HepG2 (cell line): ENCODE results near the gene UVSSA. TPM values are rescaled to one million over a fixed set of nuclear protein-coding genes. Genes with fewer than 3 reads are reported as not detected.

Experiments used
- AHR ChIP-seq: IDR thresholded peaks from 2 replicates; pipeline ENCODE4 v1.6.1; 2018; ENCODE audit warnings: missing genetic modification reagents, missing compliant biosample characterization
- ARID4A ChIP-seq: sonication (generic); formaldehyde crosslinking; IDR thresholded peaks from 2 replicates; pipeline ENCODE4 v1.5.0; 2020; ENCODE audit warnings: mild to moderate bottlenecking, missing genetic modification reagents, borderline replicate concordance
- ARID5B ChIP-seq: IDR thresholded peaks from 2 replicates; pipeline ENCODE4 v1.4.0; 2020; ENCODE audit warnings: mild to moderate bottlenecking, missing genetic modification reagents
- ATF7 ChIP-seq, 2 experiments: fragments of 450-650 bp in 1 of 2; sonication (generic) in 1 of 2; formaldehyde crosslinking in 1 of 2; IDR thresholded peaks; 2 replicates each; pipeline versions ENCODE4 v1.4.0 to v1.6.1; 2016 to 2020; ENCODE audit warnings: antibody characterized with exemption in 1 of 2, mild to moderate bottlenecking in 1 of 2, missing genetic modification reagents in 1 of 2
- DNMT1 ChIP-seq: sonication (generic); formaldehyde crosslinking; IDR thresholded peaks from 2 replicates; pipeline ENCODE4 v1.5.1; 2020; ENCODE audit warnings: mild to moderate bottlenecking, missing genetic modification reagents
- GPBP1L1 ChIP-seq: sonication (generic); formaldehyde crosslinking; IDR thresholded peaks from 2 replicates; pipeline ENCODE4 v1.5.0; 2020; ENCODE audit warnings: mild to moderate bottlenecking, missing genetic modification reagents
- MAFG ChIP-seq: sonication (generic); formaldehyde crosslinking; IDR thresholded peaks from 2 replicates; pipeline ENCODE4 v1.5.1; 2020; ENCODE audit warnings: mild to moderate bottlenecking, missing genetic modification reagents
- NFKBIZ ChIP-seq: IDR thresholded peaks from 2 replicates; pipeline ENCODE4 v1.6.1; 2018; ENCODE audit warnings: missing genetic modification reagents, missing compliant biosample characterization
- RXRA ChIP-seq: sonication (generic); formaldehyde crosslinking; IDR thresholded peaks from 2 replicates; pipeline ENCODE4 v1.5.1; 2020; ENCODE audit warnings: missing genetic modification reagents
- TOPORS ChIP-seq: sonication (generic); formaldehyde crosslinking; IDR thresholded peaks from 2 replicates; pipeline ENCODE4 v1.8.0; 2023; ENCODE audit warnings: mild to moderate bottlenecking, missing genetic modification reagents
- ZBTB42 ChIP-seq: sonication (generic); formaldehyde crosslinking; IDR thresholded peaks from 2 replicates; pipeline ENCODE4 v1.5.0; 2020; ENCODE audit warnings: mild to moderate bottlenecking, missing genetic modification reagents
- ZFP36L1 ChIP-seq: sonication (generic); formaldehyde crosslinking; IDR thresholded peaks from 2 replicates; pipeline ENCODE4 v1.8.0; 2022; ENCODE audit warnings: mild to moderate bottlenecking, missing genetic modification reagents, moderate library complexity
- ZMAT3 ChIP-seq: sonication (generic); formaldehyde crosslinking; conservative IDR thresholded peaks from 2 replicates; pipeline ENCODE4 v1.7.0; 2021; ENCODE audit warnings: missing genetic modification reagents
- ZNF101 ChIP-seq: sonication (generic); formaldehyde crosslinking; IDR thresholded peaks from 2 replicates; pipeline ENCODE4 v1.4.0; 2020; ENCODE audit warnings: mild to moderate bottlenecking, low read depth, missing genetic modification reagents, borderline replicate concordance
- ZNF205 ChIP-seq: IDR thresholded peaks from 2 replicates; pipeline ENCODE4 v1.6.1; 2018; ENCODE audit warnings: missing biosample characterization, missing genetic modification reagents
- ZNF264 ChIP-seq: sonication (generic); formaldehyde crosslinking; IDR thresholded peaks from 2 replicates; pipeline ENCODE4 v1.4.0; 2020; ENCODE audit warnings: missing genetic modification reagents
- ZUFSP ChIP-seq: sonication (generic); formaldehyde crosslinking; IDR thresholded peaks from 2 replicates; pipeline ENCODE4 v1.9.0; 2021; ENCODE audit warnings: missing genetic modification reagents, mild to moderate bottlenecking, borderline replicate concordance
- ZZZ3 ChIP-seq: sonication (generic); formaldehyde crosslinking; IDR thresholded peaks from 2 replicates; pipeline ENCODE4 v1.4.0; 2020; ENCODE audit warnings: missing genetic modification reagents, mild to moderate bottlenecking, borderline replicate concordance
- polyA plus RNA-seq, 8 experiments: library from polyadenylated mRNA; depleted of rRNA in 3 of 8; stranded (reverse) in 7 of 8; unstranded in 1 of 8; fragments of >200 nt; fragmentation: Illumina TruSeq in 4 of 8; extraction: Trizol in 4 of 8; gene quantifications; 2 replicates each; pipeline versions ENCODE4 v1.2.1 to v1.2.3, GENCODE V29; 2011 to 2016; ENCODE audit warnings: low read depth in 4 of 8, missing spikeins in 1 of 8, mixed read lengths in 1 of 8; ENCODE audit not compliant: insufficient read depth in 1 of 8
- total RNA-seq, 5 experiments: library from RNA; depleted of rRNA; stranded (reverse); fragments of >200 nt; fragmentation: Illumina TruSeq; extraction: Trizol; gene quantifications; 2 replicates each; pipeline ENCODE4 v1.2.3, GENCODE V29; 2016; ENCODE audit warnings: low read depth in 1 of 5

Gene UVSSA
- total and polyA plus RNA-seq, 2 of the 13 experiments (the other 11 are each of a cell fraction or from before 2014, with no cell fraction given): 4.6 to 8.4 TPM

GRCh38 chr4:1309261-1310010 is 37.6 kb upstream of the UVSSA start (continued):
- TF ChIP-seq ZBTB42 (no peak; the same call in 1 of the 2 replicates), DNMT1 (CRISPR knock-in tag) (no peak), ARID4A (CRISPR knock-in tag) (peak; percentile 87), RXRA (no peak), ZZZ3 (CRISPR knock-in tag) (no peak; the same call in 1 of the 2 replicates), ZUFSP (CRISPR knock-in tag) (no peak), ARID5B (CRISPR knock-in tag) (no peak; the same call in 1 of the 2 replicates), ZNF264 (CRISPR knock-in tag) (no peak), ZNF205 (peak; percentile 20; the same call in 1 of the 2 replicates), GPBP1L1 (CRISPR knock-in tag) (no peak), ATF7 (IDR thresholded peaks at IDR 0.05) (no peak), ATF7 (CRISPR knock-in tag; IDR thresholded peaks at IDR 0.05) (no peak), TOPORS (CRISPR knock-in tag) (no peak), ZNF101 (no peak), NFKBIZ (CRISPR knock-in tag) (no peak), ZFP36L1 (CRISPR knock-in tag) (no peak), AHR (CRISPR knock-in tag) (no peak), MAFG (CRISPR knock-in tag) (no peak), ZMAT3 (CRISPR knock-in tag) (peak; percentile 75; the same call in 1 of the 2 replicates)
